BLaER1 (cell line): ENCODE measurements around the gene ZBED6.

Experiments
- H3K27ac ChIP-seq: shearing (Covaris generic); formaldehyde crosslinking; 2 replicates; pipeline ENCODE4 v1.8.1; 2022
- H3K27me3 ChIP-seq: shearing (Covaris generic); formaldehyde crosslinking; 2 replicates; pipeline ENCODE4 v1.8.1; 2022
- H3K36me3 ChIP-seq: shearing (Covaris generic); formaldehyde crosslinking; 2 replicates; pipeline ENCODE4 v1.8.1; 2022
- H3K4me1 ChIP-seq: shearing (Covaris generic); formaldehyde crosslinking; 2 replicates; pipeline ENCODE4 v1.8.1; 2022
- H3K4me2 ChIP-seq: shearing (Covaris generic); formaldehyde crosslinking; 2 replicates; pipeline ENCODE4 v1.8.1; 2022
- H3K4me3 ChIP-seq: shearing (Covaris generic); formaldehyde crosslinking; 2 replicates; pipeline ENCODE4 v1.8.1; 2022
- H3K9ac ChIP-seq: shearing (Covaris generic); formaldehyde crosslinking; 2 replicates; pipeline ENCODE4 v1.8.1; 2022
- H3K9me3 ChIP-seq: shearing (Covaris generic); formaldehyde crosslinking; 2 replicates; pipeline ENCODE4 v1.8.1; 2022
- H4K20me1 ChIP-seq: shearing (Covaris generic); formaldehyde crosslinking; 2 replicates; pipeline ENCODE4 v1.8.1; 2022
- Cebpa-rat ChIP-seq: shearing (Covaris generic); IDR thresholded peaks from 2 replicates; pipeline ENCODE4 v1.8.1; 2022

ZBED6 gene

DNA sequence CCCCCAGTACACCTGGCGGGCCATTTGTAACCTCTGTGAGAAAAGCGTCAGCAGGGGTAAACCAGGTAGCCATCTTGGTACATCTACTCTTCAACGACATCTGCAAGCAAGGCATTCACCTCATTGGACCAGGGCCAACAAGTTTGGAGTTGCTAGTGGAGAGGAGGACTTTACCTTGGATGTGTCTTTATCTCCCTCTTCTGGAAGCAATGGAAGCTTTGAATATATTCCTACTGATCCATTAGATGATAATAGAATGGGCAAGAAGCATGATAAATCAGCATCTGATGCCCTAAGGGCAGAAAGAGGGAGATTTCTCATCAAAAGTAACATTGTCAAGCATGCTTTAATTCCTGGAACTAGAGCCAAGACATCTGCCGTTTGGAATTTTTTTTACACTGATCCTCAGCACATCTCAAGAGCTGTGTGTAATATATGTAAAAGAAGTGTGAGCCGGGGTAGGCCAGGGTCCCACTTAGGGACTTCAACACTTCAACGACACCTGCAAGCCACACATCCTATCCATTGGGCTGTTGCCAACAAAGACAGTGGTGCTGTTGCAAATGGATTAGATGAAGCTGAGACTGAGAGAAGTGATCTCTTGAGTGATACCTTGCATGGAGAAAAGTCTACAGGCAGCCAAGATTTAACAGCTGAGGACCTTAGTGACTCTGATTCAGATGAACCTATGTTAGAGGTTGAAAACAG is 2.7 kb downstream of the ZBED6 start:
- Histone ChIP-seq H3K27ac (no peak overlapping the region), H3K9me3 (peaks cover 33% of the 10 kb centered on the region), H3K27me3 (no peaks in the 10 kb centered on the region), H3K4me2 (peak overlapping the region; percentile 92), H3K9ac (no peak overlapping the region), H3K4me1 (peaks cover 27% of the 10 kb centered on the region), H3K4me3 (no peak overlapping the region; the same call in 1 of the 2 replicates), H4K20me1 (peaks cover 69% of the 10 kb centered on the region), H3K36me3 (peaks cover 43% of the 10 kb centered on the region)
- no peak for TF ChIP-seq Cebpa-rat

DNA sequence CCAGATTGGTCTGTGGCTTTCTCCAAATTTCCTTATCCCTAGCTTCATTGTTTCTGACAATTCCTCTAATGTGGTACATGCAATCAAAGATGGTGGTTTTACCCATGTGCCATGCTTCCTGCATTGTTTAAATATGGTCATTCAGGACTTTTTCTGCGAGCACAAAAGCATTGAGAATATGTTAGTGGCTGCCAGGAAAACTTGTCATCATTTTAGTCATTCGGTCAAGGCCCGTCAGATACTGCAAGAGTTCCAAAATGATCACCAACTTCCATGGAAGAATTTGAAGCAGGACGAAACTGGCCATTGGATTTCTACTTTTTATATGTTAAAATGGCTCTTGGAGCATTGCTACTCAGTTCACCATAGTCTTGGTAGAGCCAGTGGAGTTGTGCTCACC is 3.7 kb downstream of the ZBED6 start:
- peaks cover 27% of the 10 kb centered on the region for H3K4me1 ChIP-seq
- H4K20me1 ChIP-seq = peaks cover 79% of the 10 kb centered on the region
- H3K27ac ChIP-seq = no peak overlapping the region
- H3K9me3 ChIP-seq = peaks cover 41% of the 10 kb centered on the region
- H3K4me3 ChIP-seq = no peak overlapping the region
- no peak overlapping the region for H3K4me2 ChIP-seq
- no peaks in the 10 kb centered on the region for H3K27me3 ChIP-seq
- no peak for TF ChIP-seq Cebpa-rat
- H3K9ac ChIP-seq = no peak overlapping the region
- peaks cover 53% of the 10 kb centered on the region for H3K36me3 ChIP-seq

DNA sequence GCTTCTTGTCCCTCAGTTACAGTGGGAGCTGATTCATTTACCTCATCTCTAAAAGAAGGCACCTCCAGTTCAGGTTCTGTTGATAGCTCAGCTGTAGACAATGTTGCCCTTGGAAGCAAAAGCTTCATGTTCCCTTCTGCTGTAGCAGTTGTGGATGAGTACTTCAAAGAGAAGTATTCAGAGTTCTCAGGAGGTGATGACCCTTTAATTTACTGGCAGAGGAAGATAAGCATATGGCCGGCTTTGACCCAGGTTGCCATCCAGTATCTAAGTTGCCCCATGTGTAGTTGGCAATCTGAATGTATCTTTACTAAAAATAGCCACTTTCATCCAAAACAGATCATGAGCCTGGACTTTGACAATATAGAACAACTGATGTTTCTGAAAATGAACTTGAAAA is 4.5 kb downstream of the ZBED6 start:
- H4K20me1 ChIP-seq = peaks cover 87% of the 10 kb centered on the region
- H3K9ac ChIP-seq = no peak overlapping the region
- no peak overlapping the region for H3K4me3 ChIP-seq
- peaks cover 23% of the 10 kb centered on the region for H3K4me1 ChIP-seq
- no peaks in the 10 kb centered on the region for H3K27me3 ChIP-seq
- no peak overlapping the region for H3K4me2 ChIP-seq
- TF ChIP-seq Cebpa-rat = no peak
- peaks cover 41% of the 10 kb centered on the region for H3K9me3 ChIP-seq
- peaks cover 61% of the 10 kb centered on the region for H3K36me3 ChIP-seq
- H3K27ac ChIP-seq = no peak overlapping the region

DNA sequence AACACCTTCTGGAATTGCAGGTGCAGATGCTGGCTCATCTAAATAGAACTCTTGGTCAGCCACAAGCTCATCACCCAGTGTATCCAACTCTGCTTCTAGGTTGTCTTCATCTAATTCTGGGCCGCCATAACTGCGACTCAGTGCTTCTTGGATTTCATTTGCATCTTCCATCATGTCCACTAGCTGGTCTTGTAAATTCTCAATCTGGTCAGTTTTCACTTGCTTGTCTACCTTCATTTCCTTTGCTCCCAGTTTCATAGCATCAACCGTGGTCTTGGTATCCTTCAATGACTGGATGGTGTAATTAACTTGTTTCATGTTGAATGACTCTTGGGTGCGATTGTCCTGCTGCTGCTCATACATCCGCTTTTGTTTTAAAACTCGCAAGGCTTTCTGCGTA is 10.3 kb downstream of the ZBED6 start:
- TF ChIP-seq Cebpa-rat = no peak
- no peaks in the 10 kb centered on the region for H3K4me1 ChIP-seq
- H3K9ac ChIP-seq = no peak overlapping the region
- no peak overlapping the region for H3K27ac ChIP-seq
- H3K4me3 ChIP-seq = no peak overlapping the region
- peaks cover 79% of the 10 kb centered on the region for H3K36me3 ChIP-seq
- H3K9me3 ChIP-seq = peaks cover 10% of the 10 kb centered on the region
- peaks cover 98% of the 10 kb centered on the region for H4K20me1 ChIP-seq
- H3K4me2 ChIP-seq = no peak overlapping the region
- H3K27me3 ChIP-seq = no peaks in the 10 kb centered on the region

DNA sequence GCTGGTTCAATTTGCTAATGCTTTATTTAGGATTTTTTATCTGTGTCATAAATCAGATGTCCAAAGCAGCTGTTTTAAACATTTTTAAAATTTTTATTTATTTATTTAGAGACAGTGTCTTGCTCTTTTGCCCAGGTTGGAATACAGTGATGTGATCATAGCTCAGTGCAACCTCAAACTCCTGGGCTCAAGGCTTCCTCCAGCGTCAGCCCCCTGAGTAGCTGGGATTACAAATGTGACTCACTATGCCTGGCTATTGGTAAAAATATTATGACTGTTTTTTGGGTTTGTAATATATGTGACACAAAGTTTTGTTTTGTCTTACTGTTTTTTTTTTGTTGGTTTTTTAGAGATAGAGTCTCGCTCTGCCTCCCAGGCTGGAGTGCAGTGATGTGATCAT is 11.8 kb downstream of the ZBED6 start:
- Histone ChIP-seq H3K9ac (no peak overlapping the region), H3K27ac (no peak overlapping the region), H3K4me2 (no peak overlapping the region), H3K36me3 (peaks cover 90% of the 10 kb centered on the region), H3K9me3 (peaks cover 10% of the 10 kb centered on the region), H4K20me1 (peaks cover 98% of the 10 kb centered on the region), H3K27me3 (no peaks in the 10 kb centered on the region), H3K4me3 (no peak overlapping the region), H3K4me1 (no peaks in the 10 kb centered on the region)
- TF ChIP-seq Cebpa-rat = no peak

DNA sequence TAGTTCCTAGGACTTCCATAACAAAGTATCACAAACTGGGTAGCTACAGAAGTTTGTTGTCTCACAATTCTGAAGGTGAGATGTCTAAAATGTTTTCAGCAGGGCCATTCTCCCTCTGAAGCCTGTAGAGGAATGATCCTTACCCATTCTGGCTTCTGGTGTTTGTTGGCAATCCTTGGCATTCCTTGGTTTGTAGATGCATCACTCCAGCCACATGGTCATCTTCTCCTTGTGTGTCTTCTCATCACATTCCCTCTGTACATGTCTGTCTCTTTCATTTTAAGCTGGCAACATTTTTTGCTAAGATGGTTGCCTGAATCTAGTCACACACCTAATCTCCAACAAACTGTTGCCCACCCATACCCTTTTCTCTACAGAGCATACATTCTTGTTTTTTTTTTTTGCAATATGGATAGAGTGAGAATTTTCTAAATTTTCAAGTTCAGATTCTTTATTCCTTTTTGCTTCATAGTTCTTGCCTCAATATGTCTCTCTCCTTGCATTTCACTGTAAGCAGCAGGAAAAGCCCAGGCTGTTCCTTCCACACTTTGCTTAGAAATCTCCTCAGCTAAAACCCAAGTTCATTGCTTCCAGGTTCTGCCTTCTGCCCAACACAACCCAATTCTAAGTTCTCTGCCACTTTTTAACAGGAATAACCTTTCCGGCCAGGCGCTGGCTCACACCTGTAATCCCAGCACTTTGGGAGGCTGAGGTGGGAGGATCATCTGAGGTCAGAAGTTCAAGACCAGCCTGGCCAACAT is 18.3 kb downstream of the ZBED6 start:
- H3K36me3 ChIP-seq = peaks cover 92% of the 10 kb centered on the region
- H3K27ac ChIP-seq = no peak overlapping the region
- no peak overlapping the region for H3K4me3 ChIP-seq
- peaks cover 100% of the 10 kb centered on the region for H4K20me1 ChIP-seq
- H3K27me3 ChIP-seq = no peaks in the 10 kb centered on the region
- peaks cover 6% of the 10 kb centered on the region; the same call in 1 of the 2 replicates for H3K9me3 ChIP-seq
- H3K9ac ChIP-seq = no peak overlapping the region
- TF ChIP-seq Cebpa-rat = no peak
- H3K4me2 ChIP-seq = no peak overlapping the region
- H3K4me1 ChIP-seq = no peaks in the 10 kb centered on the region

DNA sequence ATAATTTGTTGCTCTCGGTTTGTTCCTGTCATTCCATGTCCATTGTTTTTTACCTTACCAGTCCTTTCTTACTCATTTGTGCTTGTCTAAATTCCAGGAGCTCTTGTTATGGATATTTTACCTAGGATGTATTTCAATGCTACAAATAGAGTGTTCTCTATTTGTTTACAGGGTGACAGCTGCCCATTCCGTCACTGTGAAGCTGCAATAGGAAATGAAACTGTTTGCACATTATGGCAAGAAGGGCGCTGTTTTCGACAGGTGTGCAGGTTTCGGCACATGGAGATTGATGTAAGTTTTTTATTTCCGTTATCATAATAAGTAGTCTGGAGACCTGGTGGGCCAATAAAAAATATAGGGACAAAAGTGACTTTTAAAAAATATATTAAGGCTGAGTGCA is 23.0 kb downstream of the ZBED6 start:
- no peak overlapping the region for H3K27ac ChIP-seq
- peaks cover 6% of the 10 kb centered on the region; the same call in 1 of the 2 replicates for H3K9me3 ChIP-seq
- no peaks in the 10 kb centered on the region for H3K27me3 ChIP-seq
- H3K9ac ChIP-seq = no peak overlapping the region
- peaks cover 95% of the 10 kb centered on the region for H3K36me3 ChIP-seq
- TF ChIP-seq Cebpa-rat = no peak
- H3K4me1 ChIP-seq = no peaks in the 10 kb centered on the region
- H4K20me1 ChIP-seq = peaks cover 90% of the 10 kb centered on the region
- H3K4me2 ChIP-seq = no peak overlapping the region
- no peak overlapping the region for H3K4me3 ChIP-seq

DNA sequence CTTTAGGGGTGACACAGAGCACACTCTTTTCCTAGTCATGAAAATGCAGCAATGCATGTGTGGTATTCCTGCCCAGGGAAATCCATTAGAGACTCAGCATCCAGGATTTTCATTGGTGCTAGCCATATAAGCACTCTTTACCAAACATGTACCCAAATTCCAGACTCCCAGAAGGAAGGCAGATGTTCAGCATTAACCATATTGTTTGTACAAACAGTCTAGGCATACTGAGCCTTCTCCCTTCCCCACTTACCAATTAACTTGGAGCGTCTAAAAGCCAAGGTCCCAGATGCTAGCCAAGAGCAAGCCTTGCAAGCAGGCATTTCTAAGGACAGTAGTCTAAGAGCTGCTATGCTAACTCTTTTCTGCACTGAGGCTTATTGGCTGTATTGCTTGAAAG is 27.9 kb downstream of the ZBED6 start:
- peaks cover 90% of the 10 kb centered on the region for H4K20me1 ChIP-seq
- H3K27me3 ChIP-seq = no peaks in the 10 kb centered on the region
- H3K4me2 ChIP-seq = no peak overlapping the region
- no peak overlapping the region for H3K27ac ChIP-seq
- TF ChIP-seq Cebpa-rat = no peak
- no peak overlapping the region for H3K9ac ChIP-seq
- H3K36me3 ChIP-seq = peaks cover 99% of the 10 kb centered on the region
- no peak overlapping the region for H3K4me3 ChIP-seq
- no peaks in the 10 kb centered on the region for H3K9me3 ChIP-seq
- H3K4me1 ChIP-seq = no peaks in the 10 kb centered on the region

DNA sequence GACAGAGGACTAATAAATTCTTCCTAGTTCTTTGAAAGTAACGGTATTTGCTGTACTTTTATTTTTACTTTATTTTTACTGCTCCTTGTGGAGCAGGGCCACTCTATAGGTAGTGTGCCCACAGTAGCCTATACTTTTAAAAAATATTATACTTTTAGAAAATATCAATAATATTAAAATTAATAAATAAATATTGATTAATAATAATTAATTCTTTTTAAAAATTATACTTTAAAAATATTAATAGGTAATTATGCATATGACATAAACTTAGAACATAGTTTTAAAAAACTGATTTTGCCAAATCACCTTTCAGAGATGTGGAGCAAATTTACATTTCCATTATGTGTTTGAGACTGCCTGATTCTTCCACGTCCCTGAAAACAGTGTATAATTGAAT is 30.8 kb downstream of the ZBED6 start:
- peaks cover 73% of the 10 kb centered on the region for H4K20me1 ChIP-seq
- TF ChIP-seq Cebpa-rat = no peak

DNA sequence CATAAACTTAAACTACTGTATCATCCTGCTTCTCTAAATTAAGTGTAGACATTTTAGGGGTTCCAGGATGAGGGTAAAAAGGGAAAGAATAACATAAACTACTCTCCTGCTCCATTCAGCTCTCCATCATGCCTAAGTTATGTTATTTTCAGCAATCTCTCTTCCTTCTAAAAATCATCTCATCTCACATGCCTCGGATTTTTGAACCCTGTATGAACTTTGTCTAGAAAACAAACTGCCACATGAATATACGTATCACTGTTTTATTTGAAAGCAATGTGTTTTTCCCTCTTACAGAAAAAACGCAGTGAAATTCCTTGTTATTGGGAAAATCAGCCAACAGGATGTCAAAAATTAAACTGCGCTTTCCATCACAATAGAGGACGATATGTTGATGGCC is 32.6 kb downstream of the ZBED6 start:
- Histone ChIP-seq H3K27me3 (no peaks in the 10 kb centered on the region), H3K9ac (no peak overlapping the region), H3K4me3 (no peak overlapping the region), H3K36me3 (peaks cover 99% of the 10 kb centered on the region), H3K4me1 (no peaks in the 10 kb centered on the region), H3K27ac (no peak overlapping the region), H3K9me3 (no peaks in the 10 kb centered on the region), H4K20me1 (peaks cover 55% of the 10 kb centered on the region), H3K4me2 (no peak overlapping the region)
- no peak for TF ChIP-seq Cebpa-rat

More for the DNA sequence above, 30.8 kb downstream of the ZBED6 start:
- H3K4me1 ChIP-seq = no peaks in the 10 kb centered on the region
- peaks cover 99% of the 10 kb centered on the region for H3K36me3 ChIP-seq
- no peak overlapping the region for H3K27ac ChIP-seq
- H3K9me3 ChIP-seq = no peaks in the 10 kb centered on the region
- no peak overlapping the region for H3K4me2 ChIP-seq
- no peak overlapping the region for H3K4me3 ChIP-seq
- H3K27me3 ChIP-seq = no peaks in the 10 kb centered on the region
- H3K9ac ChIP-seq = no peak overlapping the region
